Sigmoid colon (tissue), 7 donors: ENCODE measurements around the gene KIF6. TPM values are rescaled to one million over a fixed set of nuclear protein-coding genes. Genes with fewer than 3 reads are reported as not detected.
A peak's percentile ranks its signal among the peaks of the same experiment; 100 is the strongest.
"Not testable (repeated sequence)": the region's sequence is repeated elsewhere in the genome, so short reads cannot be mapped to it uniquely, and the experiment has no call there.

ENCODE experiments used
- DNase-seq: peaks from one replicate; pipeline ENCODE4 v3.0.0-alpha.2; 2019
- H3K27ac ChIP-seq, 4 donors: fragments of 200-600 bp; sonication (generic); one replicate each; pipeline ENCODE4 v1.5.1; 2016 to 2019; ENCODE audit warnings: mild to moderate bottlenecking in 1 of 4
- H3K27me3 ChIP-seq, 3 donors: fragments of 200-600 bp; sonication (generic); one replicate each; pipeline ENCODE4 v1.5.1; 2019; ENCODE audit warnings: mild to moderate bottlenecking in 1 of 3
- H3K36me3 ChIP-seq, 4 donors: fragments of 200-600 bp; sonication (generic); one replicate each; pipeline ENCODE4 v1.5.1; 2016 to 2019
- H3K4me1 ChIP-seq, 4 donors: fragments of 200-600 bp; sonication (generic); one replicate each; pipeline ENCODE4 v1.5.1; 2017 to 2019
- H3K4me3 ChIP-seq, 4 donors: fragments of 200-600 bp; sonication (generic); one replicate each; pipeline ENCODE4 v1.5.1; 2017 to 2019; ENCODE audit warnings: mild to moderate bottlenecking in 2 of 4, moderate library complexity in 1 of 4
- H3K9me3 ChIP-seq, 4 donors: fragments of 200-600 bp in 3 of 4; sonication (generic) in 3 of 4; one replicate each; pipeline versions ENCODE4 v1.5.1 to v1.6.1; 2013 to 2019
- CTCF ChIP-seq, 4 experiments: fragments of 450-650 bp in 3 of 4; fragments of 200-600 bp in 1 of 4; IDR thresholded peaks; one replicate each; pipeline ENCODE4 v1.5.1; 2016 to 2019; ENCODE audit warnings: antibody characterized with exemption in 4 of 4, mild to moderate bottlenecking in 3 of 4, moderate library complexity in 2 of 4
- EP300 ChIP-seq, 4 donors: sonication (generic); formaldehyde crosslinking; IDR thresholded peaks; one replicate each; pipeline ENCODE4 v1.6.1; 2017; ENCODE audit warnings: antibody characterized with exemption in 4 of 4
- POLR2A ChIP-seq, 2 donors: fragments of 450-650 bp; IDR thresholded peaks; one replicate each; pipeline ENCODE4 v1.6.1; 2016; ENCODE audit warnings: antibody characterized with exemption in 2 of 2, mild to moderate bottlenecking in 2 of 2, moderate library complexity in 2 of 2
- POLR2AphosphoS5 ChIP-seq, 4 donors: sonication (generic); formaldehyde crosslinking; IDR thresholded peaks; one replicate each; pipeline ENCODE4 v1.6.1; 2017; ENCODE audit warnings: antibody characterized with exemption in 4 of 4
- WGBS, 2 donors: extraction: QIAGEN DNeasy Blood & Tissue Kit; methylation state at CpG; one replicate each; pipeline ENCODE4 v1.1.7; 2013; 5-methylcytosine and 5-hydroxymethylcytosine counted together
- intact Hi-C: fragments of 100-400 bp; cut with DNase I; formaldehyde crosslinking; loops from one replicate; pipeline ENCODE4 v1.15.1; 2023
- polyA plus RNA-seq, 3 donors: library from polyadenylated mRNA; stranded (reverse); fragments of 200-250 nt; gene quantifications; one replicate each; pipeline ENCODE4 v1.2.3, GENCODE V29; 2013
- total RNA-seq, 4 donors: library from RNA; depleted of rRNA; stranded (reverse); fragments of >200 nt; gene quantifications; one replicate each; pipeline ENCODE4 v1.1.0, GENCODE V29; 2016
- donor health status: healthy with polysubstance abuse.
- donor health status: Bipolar disorder and iron deficiency.
- donor health status: healthy.

The KIF6 gene
- total and polyA plus RNA-seq, 7 donors: under 0.01 to 0.99 (median 0.36) TPM; not detected in 2

DNA sequence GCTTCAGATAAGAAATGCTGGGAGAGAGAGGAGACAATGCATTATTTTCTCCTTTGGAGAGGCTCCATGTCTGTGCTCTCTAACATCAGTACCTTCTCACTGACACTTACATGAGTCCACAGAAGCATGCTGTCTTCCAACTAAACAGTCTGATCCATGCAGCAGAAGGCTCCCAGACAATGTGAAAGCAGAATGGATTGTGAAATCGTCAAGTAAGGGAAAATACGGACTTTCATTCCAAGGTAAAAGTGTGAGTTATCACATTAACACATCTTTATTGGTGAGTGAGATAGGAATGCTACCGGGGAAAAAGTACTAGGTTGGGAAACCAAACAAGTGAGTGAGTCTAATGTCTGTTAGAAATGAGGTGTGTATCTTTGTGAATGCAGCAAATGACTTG lies 235.1 kb downstream of the KIF6 start:
- TF ChIP-seq POLR2AphosphoS5 (IDR thresholded peaks at IDR 0.05) (peak in 2 of 4 donors; percentile 23 to 25), EP300 (IDR thresholded peaks at IDR 0.05) (no peak), CTCF (IDR thresholded peaks at IDR 0.05) (no peak), POLR2A (IDR thresholded peaks at IDR 0.05) (no peak)
- no peak for DNase-seq
- H3K9me3 ChIP-seq: no peaks in the 10 kb centered on the region
- peaks cover 0 to 10% (median 3%) of the 10 kb centered on the region in 4 donors for H3K4me1 ChIP-seq
- 55 to 64% methylated on average over 3 of the region's 3 CpGs for WGBS, 2 donors
- H3K27ac ChIP-seq: peak overlapping the region in 3 of 4 donors; percentile 30 to 67 (median 35)
- no peaks in the 10 kb centered on the region for H3K27me3 ChIP-seq
- intact Hi-C loops: no loop called here
- no peak overlapping the region for H3K4me3 ChIP-seq
- no peaks in the 10 kb centered on the region for H3K36me3 ChIP-seq

- Histone ChIP-seq H3K27ac (no peak overlapping the region), H3K9me3 (no peaks in the 10 kb centered on the region), H3K4me3 (no peak overlapping the region), H3K27me3 (no peaks in the 10 kb centered on the region), H3K4me1 (peaks cover 0 to 7% (median 2%) of the 10 kb centered on the region in 4 donors), H3K36me3 (no peaks in the 10 kb centered on the region)
- intact Hi-C loops: no loop called here
- no peak for TF ChIP-seq POLR2A (IDR thresholded peaks at IDR 0.05)
- TF ChIP-seq EP300 (IDR thresholded peaks at IDR 0.05): no peak
- TF ChIP-seq CTCF (IDR thresholded peaks at IDR 0.05): no peak
- TF ChIP-seq POLR2AphosphoS5 (IDR thresholded peaks at IDR 0.05): no peak
- no peak for DNase-seq
- WGBS, 2 donors: 5 to 53% methylated on average over 1 of the region's 1 CpG
Measured at GRCh38 chr6:39488255-39488879, 236.8 kb downstream of the KIF6 start.

GRCh38 chr6:39484276-39484675 lies 240.9 kb downstream of the KIF6 start:
- no peak for DNase-seq
- TF ChIP-seq EP300 (IDR thresholded peaks at IDR 0.05): no peak
- no peak for TF ChIP-seq POLR2A (IDR thresholded peaks at IDR 0.05)
- TF ChIP-seq POLR2AphosphoS5 (IDR thresholded peaks at IDR 0.05): no peak
- no peak for TF ChIP-seq CTCF (IDR thresholded peaks at IDR 0.05)
- H3K27ac ChIP-seq: no peak overlapping the region
- H3K4me1 ChIP-seq: no peaks in the 10 kb centered on the region
- H3K36me3 ChIP-seq: no peaks in the 10 kb centered on the region
- H3K27me3 ChIP-seq: no peaks in the 10 kb centered on the region
- intact Hi-C loops: no loop called here
- H3K4me3 ChIP-seq: no peak overlapping the region
- 43 to 78% methylated on average over 3 of the region's 3 CpGs for WGBS, 2 donors
- no peaks in the 10 kb centered on the region for H3K9me3 ChIP-seq

DNA sequence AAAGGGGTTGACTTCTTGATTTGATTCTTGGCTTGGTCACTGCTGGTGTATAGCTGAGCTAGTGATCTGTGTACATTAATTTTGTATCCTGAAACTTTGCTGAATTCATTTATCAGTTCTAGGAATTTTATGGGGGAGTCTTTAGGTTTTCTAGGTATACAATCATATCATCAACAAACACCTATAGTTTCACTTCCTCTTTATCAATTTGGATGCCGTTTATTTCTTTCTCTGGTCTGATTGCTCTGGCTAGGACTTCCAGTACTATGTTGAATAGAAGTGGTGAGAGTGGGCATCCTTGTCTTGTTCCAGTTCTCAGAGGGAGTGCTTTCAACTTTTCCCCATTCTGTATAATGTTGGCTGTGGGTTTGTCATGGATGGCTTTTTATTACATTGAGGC lies 245.4 kb downstream of the KIF6 start:
- WGBS, 2 donors: 58 to 63% methylated on average over 1 of the region's 1 CpG
- H3K9me3 ChIP-seq, H3K4me3 ChIP-seq, H3K27ac ChIP-seq, H3K36me3 ChIP-seq, DNase-seq, intact Hi-C loops, H3K27me3 ChIP-seq, H3K4me1 ChIP-seq: not testable (repeated sequence)

DNA sequence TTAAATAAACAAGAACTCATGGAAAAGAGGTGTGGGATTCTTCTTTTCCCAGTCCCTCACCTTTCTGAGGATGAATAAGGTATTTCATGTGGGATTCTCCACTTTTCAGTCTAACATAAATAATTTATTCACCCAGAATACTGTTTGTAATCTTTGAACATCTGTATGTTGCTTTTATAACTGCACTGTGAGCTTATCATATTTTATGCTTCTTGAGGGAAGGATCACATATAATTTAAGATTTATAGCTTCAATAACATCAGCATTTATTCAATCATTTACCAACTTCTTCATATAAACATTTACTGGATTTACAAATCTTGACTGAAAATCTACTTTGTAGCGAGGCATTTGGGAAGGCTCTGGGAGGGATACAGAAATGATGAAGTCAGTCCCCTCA lies 248.5 kb downstream of the KIF6 start:
- Histone ChIP-seq H3K4me1 (no peaks in the 10 kb centered on the region), H3K27ac (no peak overlapping the region), H3K9me3 (no peaks in the 10 kb centered on the region), H3K36me3 (no peaks in the 10 kb centered on the region), H3K4me3 (no peak overlapping the region), H3K27me3 (no peaks in the 10 kb centered on the region)
- 13 to 51% methylated on average over 1 of the region's 1 CpG for WGBS, 2 donors
- DNase-seq: no peak
- TF ChIP-seq EP300 (IDR thresholded peaks at IDR 0.05): no peak
- TF ChIP-seq POLR2A (IDR thresholded peaks at IDR 0.05): no peak
- no peak for TF ChIP-seq POLR2AphosphoS5 (IDR thresholded peaks at IDR 0.05)
- no peak for TF ChIP-seq CTCF (IDR thresholded peaks at IDR 0.05)
- intact Hi-C loops: no loop called here
